Measurements from ENCODE around the gene C19orf44. TPM values are rescaled to one million over a fixed set of nuclear protein-coding genes. Genes with fewer than 3 reads are reported as not detected.

Gene C19orf44
- total RNA-seq, 1 donor from 2014 or later = 8.5 TPM

- Mint-ChIP-seq H3K9me3 (no peaks in the 10 kb centered on the region), H3K4me1 (ENCODE audit: unreplicated experiment) (no peaks in the 10 kb centered on the region), H3K36me3 (peaks cover 3% of the 10 kb centered on the region), H3K27ac (no peak overlapping the region), H3K4me3 (no peak overlapping the region), H3K27me3 (no peaks in the 10 kb centered on the region)
- no peak for DNase-seq (ENCODE audit: extremely low spot score, unreplicated experiment)
- no peak for TF ChIP-seq CTCF (conservative IDR thresholded peaks at IDR 0.05)
Measured at GRCh38 chr19:16516923-16517610, 20.9 kb downstream of the C19orf44 start.

DNA sequence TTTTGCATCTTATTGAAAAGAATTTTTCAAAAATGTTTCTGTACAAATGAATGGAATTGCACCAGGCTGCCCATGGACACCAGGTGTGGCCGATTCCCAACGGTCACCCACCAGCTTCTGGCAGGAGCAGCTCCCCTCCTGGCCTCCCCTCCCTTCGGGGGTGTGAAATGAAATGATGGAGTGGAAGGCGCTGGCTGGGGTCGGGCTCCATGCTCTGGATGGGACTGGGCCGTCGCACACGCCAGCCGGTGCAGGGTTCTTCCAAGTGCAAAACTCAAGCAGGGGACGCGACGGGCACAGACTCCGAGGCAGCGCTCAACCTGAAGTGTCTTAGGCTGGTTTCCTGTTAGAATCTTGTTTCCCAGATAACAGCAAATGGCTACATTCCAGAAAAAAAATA lies 21.9 kb downstream of the C19orf44 start:
- Mint-ChIP-seq H3K36me3 (peaks cover 3% of the 10 kb centered on the region), H3K9me3 (no peaks in the 10 kb centered on the region), H3K4me1 (ENCODE audit: unreplicated experiment) (no peaks in the 10 kb centered on the region), H3K27me3 (no peaks in the 10 kb centered on the region), H3K4me3 (no peak overlapping the region), H3K27ac (no peak overlapping the region)
- TF ChIP-seq CTCF (conservative IDR thresholded peaks at IDR 0.05) = no peak
- DNase-seq (ENCODE audit: extremely low spot score, unreplicated experiment) = no peak

GRCh38 chr19:16518483-16519229 lies 22.5 kb downstream of the C19orf44 start:
- Mint-ChIP-seq H3K27ac (no peak overlapping the region), H3K4me3 (no peak overlapping the region), H3K9me3 (no peaks in the 10 kb centered on the region)

DNA sequence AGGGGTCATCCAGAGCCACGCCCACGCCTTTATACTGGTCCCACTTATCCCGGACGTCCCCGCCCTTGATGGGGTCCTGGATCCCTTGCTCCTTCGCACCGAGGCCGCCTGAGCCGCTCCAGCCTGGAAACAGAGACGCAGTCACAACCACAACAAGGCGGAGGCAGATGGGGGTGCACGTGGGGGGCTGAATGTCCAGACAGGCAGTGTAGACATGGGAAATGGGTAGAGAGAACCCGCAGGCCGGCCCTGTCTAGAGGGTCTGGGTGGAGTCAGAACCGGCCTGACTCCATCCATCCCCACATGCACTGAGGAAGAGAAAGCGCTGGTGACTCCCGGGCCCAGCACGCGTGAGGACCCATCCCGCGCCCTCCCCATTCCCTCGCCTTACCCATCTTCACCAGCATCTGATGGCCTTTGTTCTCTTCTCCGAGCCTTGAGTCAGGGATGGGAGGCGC lies 23.1 kb downstream of the C19orf44 start:
- H3K4me3 Mint-ChIP-seq = no peak overlapping the region

More at GRCh38 chr19:16518483-16519229, 22.5 kb downstream of the C19orf44 start:
- Mint-ChIP-seq H3K4me1 (ENCODE audit: unreplicated experiment) (no peaks in the 10 kb centered on the region), H3K36me3 (peaks cover 3% of the 10 kb centered on the region), H3K27me3 (no peaks in the 10 kb centered on the region)
- TF ChIP-seq CTCF (conservative IDR thresholded peaks at IDR 0.05) = peak; percentile 16
- DNase-seq (ENCODE audit: extremely low spot score, unreplicated experiment) = no peak

More for the DNA sequence above, 23.1 kb downstream of the C19orf44 start:
- Mint-ChIP-seq H3K9me3 (no peaks in the 10 kb centered on the region), H3K27ac (no peak overlapping the region), H3K36me3 (peaks cover 3% of the 10 kb centered on the region), H3K27me3 (no peaks in the 10 kb centered on the region), H3K4me1 (ENCODE audit: unreplicated experiment) (no peaks in the 10 kb centered on the region)
- no peak for TF ChIP-seq CTCF (conservative IDR thresholded peaks at IDR 0.05)
- DNase-seq (ENCODE audit: extremely low spot score, unreplicated experiment) = no peak

Measured in type B pancreatic cell (in vitro differentiated cells).